ENCODE results near the gene DLX2.

The DLX2 gene

GRCh38 chr2:172094294-172095145 is 8.2 kb downstream of the DLX2 start:
- DNase-seq (ENCODE audit: low read depth) = no peak

DNA sequence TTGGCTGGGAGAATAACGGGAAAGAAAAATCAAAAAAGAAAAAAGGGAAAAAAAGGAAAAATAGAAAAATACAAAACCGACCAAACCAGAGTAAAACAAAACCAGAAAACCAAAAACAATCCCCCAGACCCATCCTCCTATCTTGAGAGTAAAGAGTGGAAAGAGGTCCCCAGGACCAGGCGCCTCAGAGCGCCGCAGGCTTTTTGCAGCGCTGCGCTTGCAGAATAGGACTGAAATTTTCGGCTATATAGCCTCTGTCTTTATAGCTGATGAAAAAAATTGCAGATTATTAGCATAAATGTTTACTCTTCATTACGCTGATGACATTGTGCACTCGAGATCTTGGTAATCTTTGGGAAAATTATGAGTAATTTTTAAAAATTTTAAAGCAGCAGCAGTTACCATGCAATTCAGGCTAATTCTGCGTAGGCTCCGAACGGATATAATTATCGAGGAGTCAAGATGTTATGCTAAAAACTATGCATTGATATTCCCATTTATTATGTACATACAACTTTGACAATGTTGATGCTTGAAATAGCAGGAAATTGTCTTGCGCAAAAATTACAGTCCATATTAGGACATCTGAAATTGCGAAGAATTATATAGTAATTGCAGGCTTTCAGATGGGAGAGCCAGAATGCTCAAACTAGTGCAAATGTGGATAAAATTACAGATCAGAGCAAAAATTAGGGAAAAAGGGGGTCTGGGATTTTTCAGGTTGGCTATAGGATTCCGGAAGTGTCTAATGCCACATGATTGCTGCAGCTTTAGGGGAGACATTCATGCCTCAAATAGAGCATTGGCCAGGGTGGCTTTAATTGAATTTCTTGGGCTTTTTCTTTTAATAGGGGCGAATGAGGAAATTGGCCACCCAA is 9.0 kb downstream of the DLX2 start:
- DNase-seq (ENCODE audit: low read depth) = no peak

DNA sequence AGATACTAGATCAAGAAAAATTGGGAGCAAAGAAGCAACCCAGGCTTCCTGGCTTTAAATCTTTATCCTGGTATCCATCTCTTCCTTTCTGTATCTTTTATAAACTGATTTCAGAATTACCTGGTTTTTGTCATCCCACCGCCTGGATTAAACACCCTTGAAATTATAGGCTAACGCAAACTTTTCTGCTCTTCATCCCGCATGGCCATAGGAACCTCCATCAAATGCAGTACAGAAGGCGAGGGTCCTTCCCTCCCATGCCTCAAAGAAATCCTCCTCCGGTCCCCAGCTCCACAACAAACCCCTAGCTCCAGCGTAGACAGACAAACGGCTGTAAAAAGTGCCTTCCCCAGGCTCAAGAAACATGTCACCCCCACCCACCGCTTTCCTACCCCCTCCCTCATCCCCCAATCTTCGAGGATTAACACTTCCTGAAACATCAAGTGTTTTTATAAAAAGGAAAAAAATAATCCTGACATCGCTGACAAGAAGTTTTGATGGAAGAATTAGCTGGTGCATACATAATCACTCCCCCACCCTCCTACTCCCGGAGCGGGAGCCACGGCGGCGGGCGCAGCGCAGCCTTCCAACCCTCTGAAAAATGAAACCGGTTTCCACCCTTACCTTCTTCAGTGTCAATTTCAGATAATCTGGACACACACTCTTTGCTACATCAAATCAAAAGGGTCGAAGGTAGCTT is 9.8 kb downstream of the DLX2 start:
- no peak for DNase-seq (ENCODE audit: low read depth)

DNA sequence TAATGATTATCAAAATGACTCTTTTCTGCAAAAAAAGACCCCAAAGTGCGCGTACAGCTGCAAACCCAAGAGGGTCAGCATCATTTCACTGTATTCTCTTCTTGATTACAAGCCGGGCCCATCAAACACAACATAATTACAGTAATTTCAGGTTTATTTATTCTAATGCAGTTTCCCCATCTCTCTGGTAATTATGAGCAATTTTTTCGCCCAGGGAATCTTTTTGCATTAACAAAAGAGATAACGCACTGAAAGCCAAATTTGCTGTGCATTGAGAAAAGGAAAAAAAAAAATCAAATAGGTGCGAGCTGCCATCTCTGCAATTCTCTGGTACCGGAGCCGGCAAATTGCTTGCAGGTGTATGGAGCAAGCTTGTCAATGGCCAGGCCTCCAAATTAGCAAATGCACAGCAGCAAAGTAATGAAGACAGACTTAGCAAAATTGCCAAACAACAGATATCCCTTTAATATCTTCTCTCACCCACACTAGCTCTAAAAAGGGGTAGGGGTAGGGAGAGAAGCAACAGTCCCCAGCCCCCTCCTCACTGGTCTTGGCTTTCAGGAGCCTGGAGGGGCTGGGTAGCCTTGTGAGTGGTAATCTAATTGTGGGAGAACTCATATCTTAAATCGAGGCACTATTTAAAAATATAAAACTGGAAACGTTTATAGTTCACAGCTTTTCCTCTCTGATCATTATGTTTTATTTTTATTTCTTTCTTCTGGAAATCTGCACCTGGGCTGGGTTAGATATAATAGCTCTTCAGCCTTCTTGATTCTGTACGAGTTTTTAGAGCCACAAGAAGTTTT is 10.7 kb downstream of the DLX2 start:
- no peak for DNase-seq (ENCODE audit: low read depth)

GRCh38 chr2:172091000-172091641 is 11.6 kb downstream of the DLX2 start:
- DNase-seq (ENCODE audit: low read depth) = no peak

GRCh38 chr2:172090044-172090961 is 12.4 kb downstream of the DLX2 start:
- no peak for DNase-seq (ENCODE audit: low read depth)

DNA sequence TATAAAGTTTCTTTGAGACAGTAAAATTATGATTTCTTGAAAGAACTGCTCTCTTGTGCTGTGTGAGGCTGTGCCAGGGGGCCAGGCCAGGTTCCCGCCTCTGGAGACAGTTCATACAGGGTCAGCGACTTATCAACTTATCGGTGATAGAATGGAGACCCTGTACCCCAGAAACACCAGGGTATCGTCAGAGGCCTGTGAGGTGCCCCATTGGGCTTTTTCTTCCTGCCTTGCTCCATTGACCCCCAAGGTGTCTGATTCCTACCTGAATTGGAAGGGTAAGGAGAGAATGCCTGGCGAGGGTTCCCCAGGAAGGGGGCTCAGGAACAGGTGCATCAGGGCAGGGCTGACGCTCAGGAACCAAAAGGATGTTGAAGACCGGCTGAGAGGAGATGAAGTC is 13.1 kb downstream of the DLX2 start:
- no peak for DNase-seq (ENCODE audit: low read depth)

- DNase-seq (ENCODE audit: low read depth) = no peak
Measured at GRCh38 chr2:172089005-172089504, 13.6 kb downstream of the DLX2 start.

GRCh38 chr2:172088245-172089004 is 14.3 kb downstream of the DLX2 start:
- no peak for DNase-seq (ENCODE audit: low read depth)

DNA sequence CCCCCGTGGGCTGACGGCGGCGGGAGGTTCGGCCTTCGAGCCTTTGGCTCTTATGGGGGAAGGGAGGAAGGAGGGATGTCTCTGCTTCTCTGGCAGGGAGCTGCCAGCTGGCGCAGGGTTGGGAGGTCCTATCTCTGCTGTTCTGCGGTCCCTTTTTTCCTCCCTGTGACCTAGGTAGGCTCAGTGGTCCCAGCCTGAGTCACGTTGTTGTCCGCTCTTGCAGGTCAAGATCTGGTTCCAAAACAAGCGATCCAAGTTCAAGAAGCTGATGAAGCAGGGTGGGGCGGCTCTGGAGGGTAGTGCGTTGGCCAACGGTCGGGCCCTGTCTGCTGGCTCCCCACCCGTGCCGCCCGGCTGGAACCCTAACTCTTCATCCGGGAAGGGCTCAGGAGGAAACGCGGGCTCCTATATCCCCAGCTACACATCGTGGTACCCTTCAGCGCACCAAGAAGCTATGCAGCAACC is 14.9 kb downstream of the DLX2 start:
- no peak for DNase-seq (ENCODE audit: low read depth)

GRCh38 chr2:172087207-172087779 is 15.4 kb downstream of the DLX2 start:
- DNase-seq (ENCODE audit: low read depth) = no peak

- no peak for DNase-seq (ENCODE audit: low read depth)
Measured at GRCh38 chr2:172086241-172087206, 16.2 kb downstream of the DLX2 start.

DNA sequence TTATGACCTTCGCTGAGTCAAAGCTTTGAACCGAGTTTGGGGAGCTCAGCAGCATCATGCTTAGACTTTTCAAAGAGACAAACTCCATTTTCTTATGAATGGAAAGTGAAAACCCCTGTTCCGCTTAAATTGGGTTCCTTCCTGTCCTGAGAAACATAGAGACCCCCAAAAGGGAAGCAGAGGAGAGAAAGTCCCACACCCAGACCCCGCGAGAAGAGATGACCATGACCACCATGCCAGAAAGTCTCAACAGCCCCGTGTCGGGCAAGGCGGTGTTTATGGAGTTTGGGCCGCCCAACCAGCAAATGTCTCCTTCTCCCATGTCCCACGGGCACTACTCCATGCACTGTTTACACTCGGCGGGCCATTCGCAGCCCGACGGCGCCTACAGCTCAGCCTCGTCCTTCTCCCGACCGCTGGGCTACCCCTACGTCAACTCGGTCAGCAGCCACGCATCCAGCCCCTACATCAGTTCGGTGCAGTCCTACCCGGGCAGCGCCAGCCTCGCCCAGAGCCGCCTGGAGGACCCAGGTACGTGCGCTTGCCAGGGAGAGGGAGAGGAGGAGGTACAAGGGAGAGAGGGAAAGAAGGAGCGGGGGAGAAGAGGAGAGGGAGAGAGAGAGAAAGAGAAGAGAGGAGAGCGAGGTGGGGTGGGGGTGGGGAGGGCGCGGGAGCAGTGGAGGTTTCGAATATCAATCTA is 17.1 kb downstream of the DLX2 start, which contains the start of gene DLX1:
Gene DLX1 (plus strand): TSS at position 48 of the 700 bp plus-strand sequence. CDS start 171 bp downstream, at position 219.
- no peak for DNase-seq (ENCODE audit: low read depth)

GRCh38 chr2:172084645-172085459 is 17.8 kb downstream of the DLX2 start:
- no peak for DNase-seq (ENCODE audit: low read depth)

DNA sequence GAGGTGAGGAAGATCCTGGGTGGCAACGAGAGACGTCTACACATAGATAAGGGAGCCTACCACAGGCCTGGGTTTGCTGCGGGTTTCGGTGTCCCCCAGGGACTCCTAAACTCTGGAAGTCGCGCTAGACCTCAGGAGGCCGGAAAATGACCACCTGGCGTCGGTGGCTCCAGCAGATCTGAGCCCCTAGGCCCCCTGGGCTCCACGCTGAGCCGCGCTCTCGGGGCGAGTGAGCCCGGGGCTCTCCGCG is 18.4 kb downstream of the DLX2 start:
- DNase-seq (ENCODE audit: low read depth) = no peak

Data from stimulated activated CD8-positive, alpha-beta memory T cell treated with anti-CD3 and anti-CD28 coated beads, Interleukin-15, amount 100 ng/mL, for 24 hours (primary cell).